Central memory CD4-positive, alpha-beta T cell (primary cell): Measurements from ENCODE around the gene PRR16.

ENCODE experiments used
- DNase-seq: peaks from one replicate; pipeline ENCODE4 v3.0.0; 2022

PRR16 gene

DNA sequence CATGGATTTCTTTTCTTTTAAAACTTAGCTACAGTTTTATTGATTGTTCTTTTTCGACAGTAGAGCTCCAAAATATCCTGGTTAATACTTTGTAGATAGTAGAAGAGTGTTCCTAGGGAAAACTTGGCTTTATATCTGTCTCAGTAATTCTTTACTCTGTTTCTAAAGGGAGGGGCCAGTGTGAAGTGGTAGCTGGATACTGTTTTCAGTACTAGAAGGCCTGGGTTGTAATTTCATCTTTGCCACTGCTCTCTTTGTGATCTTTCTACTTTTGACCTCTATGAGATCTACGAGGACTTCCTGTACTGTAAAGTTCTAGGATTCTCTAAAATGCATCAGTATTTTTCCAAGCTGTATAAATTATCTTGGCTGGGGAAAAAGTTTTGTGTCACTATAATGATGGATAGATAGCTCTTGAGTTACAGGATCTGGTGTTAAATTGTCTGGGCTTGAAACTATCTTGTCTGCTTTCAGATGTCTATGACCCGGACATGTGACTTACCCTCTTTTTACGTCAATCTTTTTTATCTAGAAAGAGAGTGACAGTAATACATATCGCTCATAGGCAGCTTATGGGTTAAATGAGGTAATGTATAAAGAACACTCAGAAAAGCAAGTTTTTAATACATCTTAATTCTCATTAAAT lies 53.6 kb downstream of the PRR16 start:
- no peak for DNase-seq

DNA sequence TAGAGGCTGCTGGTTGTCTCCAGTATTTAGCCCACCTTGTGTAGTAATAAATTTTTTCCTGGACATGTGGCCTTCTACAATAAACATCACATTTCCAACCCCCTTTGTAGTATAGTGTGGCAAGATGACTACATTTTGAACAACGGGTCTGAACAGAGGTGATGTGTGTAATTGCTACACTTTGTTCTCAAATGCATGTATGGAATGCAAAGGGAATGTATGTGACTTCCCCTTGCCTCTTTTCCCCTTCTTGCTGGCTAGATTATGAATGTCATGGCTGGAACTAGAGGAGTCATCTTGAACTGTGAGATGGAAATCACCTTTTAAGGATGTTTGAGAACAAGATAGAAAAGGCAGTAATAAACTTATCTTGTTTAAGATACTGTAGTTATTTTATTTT lies 54.5 kb downstream of the PRR16 start:
- no peak for DNase-seq

DNA sequence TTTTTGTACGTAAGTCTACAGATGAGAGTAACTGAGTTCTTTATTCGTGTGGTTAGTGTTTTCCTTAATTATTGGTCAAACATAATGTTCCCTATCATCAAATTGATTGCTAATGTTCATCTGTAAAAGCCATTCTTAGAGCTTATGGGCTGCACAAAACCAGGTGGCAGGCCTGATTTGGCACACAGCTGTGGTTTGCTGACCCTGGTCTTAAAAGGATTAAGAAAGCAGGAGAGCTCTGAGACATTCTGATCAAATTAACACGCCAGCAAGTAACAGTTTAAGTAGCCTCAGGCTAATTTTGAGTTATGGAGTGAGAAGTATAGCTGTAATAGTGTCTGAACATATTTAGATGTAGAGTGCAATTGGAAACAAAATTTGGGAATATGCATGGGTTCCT lies 63.2 kb downstream of the PRR16 start:
- DNase-seq = no peak

DNA sequence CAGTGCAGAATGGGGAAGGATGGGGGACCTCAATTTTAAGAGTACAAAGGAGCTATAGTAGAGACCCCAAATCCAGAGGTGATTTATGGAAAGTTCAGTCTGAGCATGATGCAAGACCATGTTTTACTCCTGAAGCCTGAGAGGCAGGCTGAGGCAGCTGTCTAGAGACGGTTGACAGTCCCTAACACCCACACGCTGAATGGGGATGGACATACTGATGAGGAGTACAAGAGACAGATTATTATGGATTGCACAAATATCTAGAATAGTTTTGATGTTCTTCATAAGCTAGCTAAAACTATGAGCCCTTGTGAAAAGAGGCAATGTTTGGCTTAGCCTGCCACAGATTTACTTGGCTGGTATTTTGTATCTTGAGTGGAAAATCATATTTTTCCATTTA lies 64.5 kb downstream of the PRR16 start:
- no peak for DNase-seq

DNA sequence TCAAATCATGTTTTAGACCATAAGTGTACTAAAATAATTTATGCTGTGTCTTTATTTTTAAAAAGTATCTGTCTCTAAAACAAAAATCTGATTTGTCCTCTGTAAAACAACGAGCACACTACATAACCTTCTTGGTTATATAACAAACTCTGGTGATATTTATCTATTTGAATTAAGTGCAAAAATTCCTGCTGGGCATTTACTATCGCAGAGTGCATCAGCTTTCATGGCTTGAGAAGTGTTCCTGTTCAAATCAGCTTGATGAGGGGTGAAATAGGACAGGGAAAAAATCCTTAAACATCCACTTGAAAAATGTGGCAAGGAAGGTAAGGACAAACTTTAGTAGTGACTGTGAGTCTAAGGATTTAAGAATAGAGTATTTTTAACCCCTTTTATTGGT lies 65.3 kb downstream of the PRR16 start:
- no peak for DNase-seq

DNA sequence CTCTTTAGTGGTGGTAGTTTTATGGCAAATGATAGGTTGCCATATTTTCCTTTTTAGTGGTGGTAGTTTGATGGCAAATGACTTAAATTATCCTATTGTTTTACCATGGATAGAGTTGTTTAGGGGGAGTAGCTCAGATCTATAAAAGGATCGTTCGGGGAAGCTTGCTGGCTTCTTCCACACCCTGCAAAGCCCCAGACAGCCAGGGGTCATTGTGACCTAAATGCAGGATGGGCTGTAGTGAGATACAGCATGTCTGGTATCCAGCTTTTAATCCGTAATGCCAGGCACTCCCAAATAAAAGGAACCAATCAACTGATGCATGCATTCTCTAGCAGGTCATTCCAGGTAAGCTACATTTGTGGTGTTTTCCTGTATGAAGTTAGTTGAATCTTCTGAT lies 67.1 kb downstream of the PRR16 start:
- DNase-seq = no peak

DNA sequence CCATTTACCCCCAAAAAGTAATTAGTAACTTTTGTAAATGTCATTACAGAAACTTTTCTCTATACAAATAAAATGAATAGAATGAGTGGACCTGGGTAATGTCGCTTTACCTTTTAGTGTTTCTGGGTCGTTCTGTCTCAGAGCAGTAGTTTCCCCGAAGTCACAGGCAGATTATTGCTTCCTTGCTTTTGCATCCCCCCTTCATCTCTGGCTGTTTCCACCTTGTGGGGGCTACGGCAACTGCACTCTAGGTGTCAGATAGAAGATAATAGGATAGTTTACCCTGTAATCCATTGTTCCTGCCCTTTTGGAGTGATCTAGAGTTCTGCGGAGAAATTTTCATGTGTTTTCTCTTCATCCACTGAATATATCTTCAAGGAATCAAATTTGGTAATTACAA lies 68.7 kb downstream of the PRR16 start:
- no peak for DNase-seq

DNA sequence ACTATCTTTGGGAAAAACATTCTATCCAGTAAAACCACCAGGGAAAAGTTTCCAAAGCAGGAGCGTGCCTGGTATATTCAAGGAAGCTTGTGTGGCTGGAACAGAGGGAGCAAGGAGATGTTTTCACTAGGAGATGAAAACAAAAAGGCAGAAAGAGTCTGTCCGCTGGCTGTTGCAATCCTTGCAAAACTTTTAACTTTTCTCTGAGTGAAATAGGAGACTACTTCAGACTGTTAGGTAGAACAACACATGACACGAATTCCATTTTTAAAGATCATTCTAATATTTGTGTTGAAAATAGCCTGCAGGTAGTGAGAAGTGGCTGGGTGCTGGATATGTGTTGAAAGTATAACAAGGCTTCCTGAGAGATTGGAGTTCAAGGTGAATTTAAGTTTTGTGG lies 69.5 kb downstream of the PRR16 start:
- no peak for DNase-seq

DNA sequence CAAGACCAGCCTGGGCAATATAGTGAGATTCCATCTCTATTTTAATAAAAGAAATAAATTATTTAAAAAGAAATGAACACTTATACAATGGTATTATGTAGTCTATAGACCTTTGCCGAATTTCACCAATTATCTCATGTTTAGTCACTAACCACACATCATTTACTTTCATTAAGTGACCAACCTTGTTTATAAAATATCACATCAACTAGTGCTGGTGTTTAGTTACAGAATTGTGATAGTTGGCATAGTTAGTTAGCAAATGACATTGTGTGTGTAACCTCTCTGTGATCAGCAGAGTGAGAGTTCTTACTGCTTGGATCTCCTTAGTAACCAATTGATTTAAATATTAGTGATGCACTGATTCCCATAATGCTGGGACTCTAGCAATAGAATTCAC lies 71.8 kb downstream of the PRR16 start:
- no peak for DNase-seq

DNA sequence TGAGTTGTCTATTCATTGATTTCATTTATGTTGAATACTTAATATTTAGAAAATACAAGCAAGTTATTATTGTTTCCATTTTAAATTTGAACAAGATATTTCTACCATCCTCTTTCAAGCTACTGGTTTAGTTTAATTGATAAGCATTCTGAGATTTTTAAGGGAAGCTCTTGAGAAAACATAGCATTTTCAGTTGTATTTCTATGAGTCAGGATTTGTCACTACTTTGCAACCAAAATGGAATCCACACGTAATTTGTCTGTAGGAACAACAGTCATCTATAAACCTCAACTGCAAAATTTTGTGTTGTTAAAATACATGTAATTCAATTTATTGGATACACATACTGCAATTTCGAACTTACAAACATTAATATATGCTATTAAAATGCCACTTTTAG lies 74.0 kb downstream of the PRR16 start:
- no peak for DNase-seq

DNA sequence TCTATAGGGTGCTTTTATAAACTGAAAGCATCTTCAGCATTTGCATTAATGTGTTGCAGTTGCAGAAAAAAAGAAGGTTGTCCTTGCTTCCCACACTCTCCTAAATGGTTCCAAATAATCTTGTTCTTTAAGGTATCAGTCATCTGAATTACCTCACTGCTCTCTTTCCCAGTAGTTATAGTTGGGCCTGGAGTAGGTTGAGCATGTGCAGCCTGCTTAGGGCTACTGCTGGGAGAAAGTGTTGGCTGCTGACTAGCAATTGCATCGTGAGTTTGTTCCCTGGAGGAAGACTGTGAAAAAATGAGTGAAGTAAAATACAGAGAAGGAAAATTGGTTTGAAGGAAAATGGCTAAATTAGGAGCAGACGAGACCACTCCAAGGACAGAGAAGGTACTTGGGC lies 74.5 kb downstream of the PRR16 start:
- DNase-seq = no peak

DNA sequence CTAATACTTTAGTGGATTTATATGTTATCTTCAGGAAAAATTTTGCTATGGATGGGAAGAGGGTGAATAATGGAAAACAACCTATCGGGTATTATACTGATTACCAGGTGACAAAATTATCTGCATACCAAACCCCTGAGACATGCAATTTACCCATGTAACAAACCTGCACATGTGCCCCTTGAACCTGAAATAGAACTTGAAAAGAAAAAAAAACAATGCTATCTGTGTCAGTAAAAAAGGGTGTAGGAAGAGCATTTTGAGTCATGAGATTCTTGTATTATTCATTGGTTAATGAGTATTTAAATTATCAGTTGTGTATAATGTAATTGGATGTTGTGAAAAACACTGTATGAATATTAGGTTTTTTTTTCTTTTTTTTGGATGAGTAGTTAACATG lies 75.4 kb downstream of the PRR16 start:
- DNase-seq = no peak

DNA sequence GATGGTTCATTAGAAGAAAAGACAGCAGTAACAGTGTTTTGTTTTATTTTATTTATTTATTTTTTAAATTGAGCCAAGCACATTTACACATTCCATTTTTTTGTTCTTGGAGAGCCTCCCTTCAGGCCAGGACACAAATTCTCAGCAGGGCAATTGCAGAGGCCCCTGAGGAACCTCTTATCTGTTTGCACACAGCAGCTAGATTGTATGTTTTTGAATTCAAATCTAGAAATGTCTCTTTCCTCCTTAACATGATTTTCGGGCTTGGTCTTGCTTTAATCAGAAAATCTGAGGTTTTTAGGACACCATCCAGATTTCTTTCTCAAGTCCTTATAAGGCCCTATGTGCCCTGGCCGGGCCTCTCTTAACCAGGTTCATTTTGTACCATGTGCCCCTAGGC lies 76.0 kb downstream of the PRR16 start:
- no peak for DNase-seq

DNA sequence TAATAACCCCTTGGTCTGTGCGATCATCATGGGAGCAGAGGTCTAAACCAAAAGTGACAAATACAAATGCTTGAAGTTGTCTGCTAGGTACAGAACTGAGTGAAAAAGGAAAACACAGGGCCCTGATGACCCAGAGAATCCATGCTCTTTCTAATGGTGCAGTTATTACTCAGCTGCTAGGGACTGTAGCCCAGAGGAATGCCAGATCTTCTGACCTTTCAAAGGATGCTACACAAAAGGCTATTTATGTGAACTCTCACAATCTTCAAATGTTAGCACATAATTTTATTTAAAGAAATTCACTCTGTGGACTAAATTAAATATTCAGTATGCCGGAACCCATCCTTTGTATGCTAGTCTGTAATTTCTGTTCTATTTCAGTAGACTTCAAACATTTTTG lies 79.9 kb downstream of the PRR16 start:
- no peak for DNase-seq

DNA sequence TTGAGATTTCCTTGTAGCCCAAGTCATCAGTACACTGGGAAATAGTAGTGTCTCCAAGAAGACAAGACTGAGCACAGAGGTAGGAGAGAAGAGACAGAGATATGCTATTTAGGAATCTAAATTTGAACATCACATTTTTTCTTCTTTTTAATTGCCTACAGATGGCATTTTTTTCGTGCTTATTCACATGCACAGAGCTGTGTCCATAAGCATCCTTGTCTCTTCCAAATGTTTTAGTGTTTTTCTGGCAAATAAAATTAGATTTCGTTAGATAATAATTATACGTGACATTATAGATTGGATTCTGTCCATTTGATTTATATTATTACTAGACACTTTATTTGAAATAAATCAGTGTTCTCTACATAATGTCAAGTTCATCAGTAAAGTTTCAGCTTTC lies 80.9 kb downstream of the PRR16 start:
- no peak for DNase-seq

DNA sequence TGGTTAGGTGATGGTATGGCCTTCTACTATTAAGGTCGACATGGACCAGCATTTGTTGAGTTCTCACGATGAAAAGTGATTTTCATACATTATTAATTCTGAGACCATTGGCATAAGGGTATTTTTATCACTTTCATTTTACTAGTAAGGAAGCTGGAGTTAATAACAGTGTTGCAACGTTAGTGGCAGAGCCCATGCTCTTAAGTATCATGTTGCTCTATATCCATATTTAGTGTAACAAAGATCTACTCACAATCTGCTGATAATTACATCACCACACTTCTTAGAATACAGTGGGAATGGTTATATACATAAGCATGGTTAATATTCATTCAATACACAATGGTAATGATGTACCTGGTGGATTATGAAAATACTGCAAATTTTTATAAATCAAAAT lies 81.9 kb downstream of the PRR16 start:
- no peak for DNase-seq

DNA sequence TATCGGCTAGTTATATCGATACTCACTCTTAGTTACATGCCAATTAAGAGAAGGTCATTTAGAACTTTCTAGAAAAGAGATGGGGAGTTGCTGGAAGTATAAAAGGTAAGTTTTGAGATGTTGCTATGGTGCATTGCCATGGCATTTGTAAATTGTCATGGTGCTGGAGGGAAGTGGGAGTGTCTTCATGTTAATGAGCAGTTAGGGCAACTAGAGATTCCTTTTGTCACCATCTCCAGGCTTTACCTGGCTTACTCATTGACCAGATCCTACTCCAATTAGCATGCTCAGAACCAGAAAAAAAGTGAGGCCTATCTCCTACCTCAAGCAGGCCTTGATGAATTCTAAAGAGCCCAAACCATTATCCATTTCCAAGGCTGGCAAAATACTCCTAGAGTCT lies 82.8 kb downstream of the PRR16 start:
- no peak for DNase-seq

DNA sequence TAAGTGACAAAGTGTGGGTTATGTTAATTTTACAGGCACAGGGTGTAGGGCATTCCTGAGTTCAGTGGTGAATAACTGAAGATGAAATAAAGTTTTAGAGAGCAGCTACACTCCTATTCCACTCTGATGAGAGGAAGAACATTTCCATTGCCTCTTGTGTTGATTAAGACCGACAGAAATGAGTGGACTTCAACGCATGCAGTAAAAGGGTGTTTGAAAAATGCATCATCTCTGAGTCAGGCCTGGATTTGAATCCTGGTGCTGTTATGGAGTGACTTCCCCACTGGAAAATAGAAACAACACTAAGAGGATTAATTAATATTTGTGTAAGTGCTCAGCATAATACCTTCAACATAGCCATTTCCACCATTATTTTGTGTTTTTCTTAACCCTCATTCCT lies 86.3 kb downstream of the PRR16 start:
- DNase-seq = no peak

DNA sequence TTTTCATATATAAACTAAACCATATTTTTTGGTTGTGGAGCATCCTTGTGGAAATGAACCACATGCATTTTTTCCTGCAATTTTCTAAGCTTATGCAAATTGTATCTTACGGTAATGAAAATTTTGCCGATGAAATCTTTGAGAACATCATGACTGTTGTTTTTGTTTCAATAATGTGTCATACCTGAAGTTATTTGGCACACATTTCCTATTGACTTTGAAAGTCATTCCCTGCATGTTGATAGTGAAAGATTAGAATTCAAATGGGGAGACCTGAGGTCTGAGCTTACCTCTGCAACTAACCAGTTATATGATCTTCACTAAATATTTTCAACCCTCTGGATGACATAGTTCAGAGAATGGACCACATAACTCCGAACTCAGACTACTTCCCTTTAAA lies 88.5 kb downstream of the PRR16 start:
- no peak for DNase-seq

DNA sequence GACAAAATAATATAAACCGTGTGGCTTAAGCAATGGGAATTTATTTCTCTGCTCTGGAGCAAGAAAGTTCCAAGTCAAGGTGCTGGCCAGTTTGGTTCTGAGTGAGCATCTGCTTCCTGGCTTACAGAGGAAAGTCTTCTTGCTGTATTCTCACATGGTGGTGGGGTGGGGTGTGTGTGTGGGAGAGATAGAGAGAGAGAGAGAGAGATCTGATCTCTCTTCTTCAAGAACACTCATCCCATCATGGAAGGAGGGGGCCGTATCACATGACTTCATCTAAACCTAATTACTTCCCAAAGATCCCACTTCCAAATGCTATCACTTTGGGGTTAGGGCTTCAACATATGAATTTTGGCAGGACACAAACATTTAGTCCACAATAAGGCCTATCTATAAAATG lies 91.2 kb downstream of the PRR16 start:
- no peak for DNase-seq

DNA sequence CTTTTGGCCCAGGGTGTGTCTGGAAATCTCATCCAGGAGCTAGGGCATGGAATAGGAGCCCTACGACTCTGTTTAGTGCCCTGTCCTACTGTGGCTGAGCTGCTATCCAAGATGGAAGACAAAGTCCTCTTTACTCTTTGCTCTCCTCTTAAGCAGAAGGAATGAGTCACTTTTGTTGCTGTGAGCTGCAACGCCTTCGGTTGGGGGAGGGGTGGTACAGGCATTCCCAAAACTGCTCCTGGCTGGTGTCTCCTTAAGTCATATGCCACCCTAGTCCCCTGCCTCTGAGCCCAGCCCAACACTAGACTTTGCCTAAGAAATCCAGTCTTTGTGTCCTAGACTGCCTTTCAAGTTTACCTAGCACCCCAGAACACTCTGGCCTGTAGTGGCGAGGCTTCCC lies 99.9 kb downstream of the PRR16 start:
- no peak for DNase-seq

DNA sequence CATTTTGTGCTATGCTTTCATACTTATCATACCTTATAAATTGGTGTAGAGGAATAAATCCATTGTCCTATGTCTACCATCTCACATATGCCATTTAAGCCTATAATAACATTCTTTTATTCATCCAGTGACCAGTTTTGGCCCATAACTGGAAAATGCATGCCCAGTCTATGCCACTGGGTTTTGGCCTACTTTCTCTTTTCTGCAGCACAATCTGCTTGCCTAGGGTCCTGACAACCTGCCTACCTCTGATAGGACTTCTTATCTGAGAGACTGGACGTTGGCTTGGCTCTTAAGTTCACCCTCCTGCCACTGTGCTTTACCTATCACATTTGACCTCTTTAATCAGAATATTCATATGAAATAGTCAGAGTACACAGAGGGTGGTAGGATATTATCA lies 103.0 kb downstream of the PRR16 start:
- no peak for DNase-seq

DNA sequence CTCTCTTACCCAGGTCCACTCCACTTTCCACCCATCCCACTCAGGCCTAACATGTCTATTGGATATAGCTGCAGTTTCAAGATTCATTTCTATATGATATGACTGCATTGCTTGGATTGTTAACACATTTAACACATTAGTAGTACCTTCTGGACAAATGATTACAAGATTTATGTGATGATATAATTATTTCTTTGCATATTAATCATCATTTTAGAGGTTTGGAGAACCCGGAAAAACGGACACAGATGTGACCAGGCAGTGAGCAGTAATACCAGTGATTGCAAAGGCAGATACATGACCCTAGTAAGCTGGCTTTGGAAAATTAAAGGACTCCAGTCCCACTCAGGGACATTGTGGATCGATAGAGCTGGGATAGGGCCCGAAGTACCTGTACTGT lies 103.8 kb downstream of the PRR16 start:
- no peak for DNase-seq

DNA sequence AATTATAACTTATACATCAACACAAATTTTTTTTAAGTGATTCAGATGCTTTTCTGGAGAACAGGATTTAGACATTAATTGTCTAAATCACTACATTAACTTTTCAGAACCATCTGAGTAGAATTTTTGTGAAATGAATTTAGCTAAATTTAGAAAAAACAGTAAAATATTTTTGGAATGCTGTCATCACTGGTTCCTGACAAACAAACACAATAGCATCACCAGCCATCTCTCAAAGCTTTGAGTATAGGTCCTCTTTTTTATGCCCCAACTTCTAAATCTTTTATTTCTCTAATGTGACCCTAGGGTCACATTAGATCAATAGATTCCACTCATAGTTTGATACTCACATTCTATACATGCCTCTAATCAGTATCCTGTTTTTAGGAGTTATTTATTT lies 104.6 kb downstream of the PRR16 start:
- no peak for DNase-seq

DNA sequence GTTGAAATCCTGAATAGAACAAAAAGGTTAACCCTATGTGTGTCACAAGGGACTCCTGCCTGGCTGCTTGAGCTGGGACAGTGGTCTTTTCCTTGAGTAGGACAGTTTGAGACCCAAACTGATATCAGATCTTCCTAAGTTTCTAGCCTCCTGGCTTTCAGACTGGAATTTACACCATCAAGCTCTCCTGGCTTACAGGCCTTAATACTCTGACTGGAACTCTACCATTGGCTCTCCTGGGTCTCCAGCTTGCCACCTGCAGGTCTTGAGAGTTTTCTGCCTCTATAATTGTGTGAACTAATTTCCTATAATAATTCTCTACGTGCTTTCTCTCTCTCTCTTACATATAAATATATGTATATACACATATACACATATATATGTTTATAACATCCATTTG lies 112.5 kb downstream of the PRR16 start:
- DNase-seq = no peak

DNA sequence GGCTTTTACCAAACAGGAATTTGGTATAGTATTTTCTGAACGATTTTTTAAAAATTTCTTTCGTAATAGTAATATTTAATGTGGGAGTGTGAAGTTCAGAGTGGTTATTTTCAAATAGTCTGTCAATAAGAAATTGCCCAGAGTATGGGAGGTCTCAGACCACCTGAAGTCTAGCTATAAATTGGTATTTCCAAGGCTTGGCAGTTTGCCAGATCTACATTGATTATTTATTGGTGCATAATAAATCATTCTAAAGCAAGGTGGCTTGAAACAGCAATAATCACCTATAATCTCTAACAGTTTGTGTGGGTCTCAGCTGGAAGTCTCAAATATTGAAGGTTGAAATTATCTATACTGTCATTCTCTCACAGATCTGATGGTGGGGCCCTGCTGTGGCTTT lies 118.5 kb downstream of the PRR16 start:
- no peak for DNase-seq
